GM18499 (cell line): ENCODE results near the gene GAPDH.
"Not testable (repeated sequence)": the region's sequence is repeated elsewhere in the genome, so short reads cannot be mapped to it uniquely, and the experiment has no call there.

Experiments
- ATAC-seq: cut with Tn5 transposase; IDR thresholded peaks from one replicate; pipeline ENCODE4 v1.9.1; 2021; ENCODE audit warnings: moderate number of reproducible peaks; ENCODE audit not compliant: insufficient read depth, unreplicated experiment

Gene GAPDH

GRCh38 chr12:6558014-6558760 is 23.9 kb downstream of the GAPDH start:
- ATAC-seq, result not testable (repeated sequence)

DNA sequence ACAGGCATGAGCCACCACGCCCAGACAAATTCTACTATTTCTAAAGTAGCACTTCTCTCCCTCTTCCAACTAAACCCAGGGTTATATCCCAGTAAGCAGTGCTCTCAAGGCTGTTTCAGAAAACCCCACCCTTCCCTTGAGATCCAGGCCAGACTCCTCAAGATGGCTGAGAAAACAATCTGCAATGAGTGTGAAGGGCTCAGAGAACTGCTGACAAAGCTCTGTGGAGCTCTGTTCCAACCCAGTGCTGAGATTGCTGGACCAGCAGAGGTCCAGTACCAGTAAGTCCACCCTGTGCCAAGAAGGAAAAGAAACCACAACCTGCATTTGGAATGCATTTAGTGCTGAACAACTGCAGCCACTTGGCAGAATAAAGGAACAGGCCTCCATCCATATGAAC is 25.2 kb downstream of the GAPDH start:
- no peak for ATAC-seq

GRCh38 chr12:6560501-6561205 is 26.3 kb downstream of the GAPDH start:
- ATAC-seq, result no peak

GRCh38 chr12:6562881-6563280 is 28.6 kb downstream of the GAPDH start:
- no peak for ATAC-seq

DNA sequence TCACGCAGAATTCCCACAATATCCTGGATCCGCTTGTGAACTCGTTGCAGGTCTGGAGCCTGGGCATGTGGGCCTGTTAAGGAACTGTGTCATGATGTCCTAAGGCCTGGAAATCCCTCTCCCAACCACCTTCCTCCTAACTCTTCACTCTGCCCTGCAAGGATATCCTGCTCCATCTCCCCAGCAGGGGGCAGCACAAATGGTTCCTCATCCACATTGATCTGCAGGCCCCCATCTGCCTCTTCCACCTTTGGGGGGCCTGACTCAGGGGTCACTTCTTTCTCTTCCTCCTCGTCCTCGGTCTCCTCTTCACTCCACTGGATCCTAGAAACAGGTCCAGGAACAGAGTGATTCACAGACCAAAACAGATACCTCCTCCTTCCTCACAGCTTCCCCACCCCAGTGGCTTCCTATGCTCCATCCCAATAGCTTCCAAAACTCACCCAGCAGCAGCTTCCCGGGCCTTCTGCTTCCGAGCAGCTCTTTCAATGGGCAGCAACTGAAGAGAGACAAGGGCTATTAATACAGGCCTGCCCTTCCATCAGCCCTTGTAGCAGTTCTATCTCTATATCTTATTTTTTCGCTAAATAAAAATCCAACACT is 29.2 kb downstream of the GAPDH start:
- no peak for ATAC-seq

DNA sequence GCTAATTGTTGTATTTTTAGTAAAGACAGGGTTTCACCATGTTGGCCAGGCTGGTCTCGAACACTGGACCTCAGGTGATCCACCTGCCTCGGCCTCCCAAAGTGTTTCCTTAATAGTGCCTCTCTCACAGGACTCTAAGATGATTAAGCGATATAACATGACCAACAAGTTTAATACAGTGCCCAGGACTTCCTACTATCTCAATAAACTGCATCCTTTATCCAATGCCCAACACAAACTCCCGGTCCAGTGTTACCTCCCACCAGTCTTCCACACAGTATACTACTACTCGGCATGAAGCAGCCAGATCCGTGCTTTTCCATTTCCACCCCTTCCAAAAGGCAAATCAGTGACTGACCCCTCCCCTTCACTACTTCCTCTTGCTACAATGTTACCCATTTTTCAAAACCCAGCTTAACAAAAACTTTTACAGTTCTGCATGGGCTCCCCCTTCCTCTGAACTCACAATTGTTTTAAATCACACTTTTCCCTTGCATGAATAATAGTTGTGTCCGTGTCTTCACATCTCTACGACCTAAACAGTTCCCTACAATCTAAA is 32.9 kb downstream of the GAPDH start:
- no peak for ATAC-seq

GRCh38 chr12:6569312-6569711 is 35.0 kb downstream of the GAPDH start:
- no peak for ATAC-seq

DNA sequence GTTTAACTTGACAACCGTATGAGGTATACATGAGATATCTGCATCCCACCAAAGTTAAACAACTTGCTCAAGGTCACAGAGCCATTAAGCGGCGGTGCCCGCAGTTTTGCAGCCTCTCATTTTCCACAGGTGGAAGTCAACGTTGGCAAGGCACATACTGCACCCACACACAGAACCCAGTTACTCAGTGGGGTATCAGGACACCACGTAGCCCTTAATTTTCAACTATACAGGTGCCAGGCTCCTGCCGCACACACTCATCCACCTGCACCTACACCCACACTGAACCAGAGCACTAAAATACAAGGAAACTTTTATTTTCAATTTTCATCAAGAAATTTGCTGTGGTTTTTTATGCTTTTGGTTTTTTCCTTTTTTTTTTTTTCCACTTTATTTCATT is 35.5 kb downstream of the GAPDH start:
- ATAC-seq, result no peak

DNA sequence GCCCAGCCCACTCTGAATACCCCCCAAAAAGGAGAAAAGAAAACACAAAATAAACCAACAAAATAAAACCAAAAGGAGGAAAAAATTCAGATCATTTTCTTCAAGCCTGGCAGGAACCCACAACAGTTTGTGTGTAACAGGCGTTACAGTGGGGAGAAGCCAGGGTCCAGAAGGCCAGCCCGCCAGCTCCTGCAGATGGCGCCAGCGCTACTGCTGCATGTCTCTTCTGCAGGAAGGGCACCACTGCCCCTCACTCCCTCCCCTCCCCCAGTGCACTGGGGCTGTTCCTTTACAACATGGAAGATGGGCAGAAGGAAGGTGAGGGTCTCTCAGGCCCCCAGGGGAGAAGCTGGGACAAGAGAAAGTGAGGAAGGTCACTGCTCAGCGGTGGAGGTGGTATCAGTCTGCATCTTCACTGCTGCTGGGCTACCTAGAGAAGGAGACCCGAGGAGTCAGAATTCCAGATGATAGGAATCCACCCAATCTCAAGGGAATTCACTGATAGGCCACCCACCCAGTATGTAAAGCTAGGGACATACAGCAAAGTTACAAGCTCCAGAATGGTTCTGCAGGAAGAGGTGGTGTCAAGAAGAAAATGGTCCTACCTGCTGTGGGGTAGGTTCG is 36.1 kb downstream of the GAPDH start:
- no peak for ATAC-seq

- ATAC-seq, result no peak
Observed at GRCh38 chr12:6573001-6573400, 38.7 kb downstream of the GAPDH start.

GRCh38 chr12:6574576-6575295 is 40.4 kb downstream of the GAPDH start:
- no peak for ATAC-seq

GRCh38 chr12:6575648-6576047 is 41.3 kb downstream of the GAPDH start:
- no peak for ATAC-seq

- ATAC-seq, result no peak
Observed at GRCh38 chr12:6582196-6582595, 47.9 kb downstream of the GAPDH start.

DNA sequence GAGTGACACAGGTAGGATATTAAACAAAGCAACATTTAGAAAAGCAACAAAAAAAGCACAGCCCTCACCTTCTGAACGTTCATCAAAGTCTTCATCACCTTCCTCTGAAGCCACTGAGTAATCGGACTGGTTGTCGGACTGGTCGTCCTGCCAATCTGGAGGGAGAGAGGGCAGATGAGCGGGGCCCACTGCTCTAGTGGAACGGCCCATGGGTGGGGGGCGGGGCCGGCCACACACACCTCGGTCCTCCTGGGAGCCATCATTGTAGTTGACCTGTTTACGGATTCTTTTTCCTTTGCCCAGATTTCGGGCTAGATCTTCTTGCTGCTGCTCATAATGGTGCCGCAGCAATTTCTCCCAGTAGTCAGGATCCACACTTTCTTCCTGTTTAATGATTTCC is 48.6 kb downstream of the GAPDH start:
- no peak for ATAC-seq

- no peak for ATAC-seq
Observed at GRCh38 chr12:6584293-6584692, 50.0 kb downstream of the GAPDH start.

DNA sequence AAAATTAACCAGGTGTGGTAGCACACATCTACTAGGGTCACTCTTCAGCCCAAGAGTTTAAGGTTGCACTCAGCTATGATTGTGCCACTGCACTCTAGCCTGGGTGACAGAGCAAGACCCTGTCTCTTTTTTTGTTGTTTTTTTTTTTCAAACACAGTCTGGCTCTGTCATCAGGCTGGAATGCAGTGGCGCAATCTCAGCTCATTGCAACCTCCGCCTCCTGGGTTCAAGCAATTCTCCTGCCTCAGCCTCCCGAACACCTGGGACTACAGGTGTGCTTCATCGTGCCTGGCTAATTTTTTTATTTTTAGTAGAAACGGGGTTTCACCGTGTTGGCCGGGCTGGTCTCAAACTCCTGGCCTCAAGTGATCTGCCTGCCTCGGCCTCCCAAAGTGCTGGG is 52.3 kb downstream of the GAPDH start:
- ATAC-seq, result not testable (repeated sequence)
